Pancreas (tissue), 10 donors: Measurements from ENCODE around the gene KRT38. TPM values are rescaled to one million over a fixed set of nuclear protein-coding genes. Genes with fewer than 3 reads are reported as not detected.
A peak's percentile ranks its signal among the peaks of the same experiment; 100 is the strongest.

ENCODE experiments used
- ATAC-seq, 4 donors: fragments of 200-7000 bp; cut with Tn5 transposase; one replicate each; pipeline versions ENCODE4 v1.8.0 to v1.9.1; 2020; ENCODE audit warnings: mild to moderate bottlenecking in 4 of 4, moderate library complexity in 4 of 4
- DNase-seq, 6 donors: peaks; one replicate each; pipeline ENCODE4 v3.0.0-alpha.2; 2020
- FAIRE-seq: peaks from 2 replicates; lab custom pipeline; 2012; peaks lifted over from hg19 to GRCh38; lab: Jason Lieb, UNC
- H3K27ac ChIP-seq, 4 donors: fragments of 200-600 bp; sonication (generic); 1 replicate in 3 of 4; 2 replicates in 1 of 4; pipeline versions ENCODE4 v1.5.0 to v1.8.0; 2020
- H3K27me3 ChIP-seq, 4 donors: fragments of 200-600 bp; one replicate each; pipeline ENCODE4 v1.8.0; 2021
- H3K36me3 ChIP-seq, 3 donors: fragments of 200-600 bp; sonication (generic) in 1 of 3; one replicate each; pipeline versions ENCODE4 v1.5.0 to v1.8.0; 2020 to 2021
- H3K4me1 ChIP-seq, 3 donors: fragments of 200-600 bp; one replicate each; pipeline ENCODE4 v1.8.0; 2021
- H3K4me3 ChIP-seq, 4 donors: fragments of 200-600 bp; sonication (generic) in 2 of 4; one replicate each; pipeline versions ENCODE4 v1.5.0 to v1.8.0; 2020 to 2021
- H3K9me3 ChIP-seq, 4 donors: fragments of 200-600 bp; one replicate each; pipeline ENCODE4 v1.8.0; 2021
- whole genome bisulfite sequencing, 2 donors: extraction: QIAGEN DNeasy Blood & Tissue Kit; methylation state at CpG; one replicate each; pipeline ENCODE4 v1.1.7; 2013; 5-methylcytosine and 5-hydroxymethylcytosine counted together
- intact Hi-C, 3 donors: fragments of 100-400 bp; cut with DNase I; formaldehyde crosslinking; loops; one replicate each; pipeline versions ENCODE4 v1.11.1 to v1.14.2; 2022
- polyA plus RNA-seq, 2 donors: library from polyadenylated mRNA; stranded (reverse); fragments of 200-250 nt; gene quantifications; one replicate each; pipeline ENCODE4 v1.2.3, GENCODE V29; 2013
- total RNA-seq, 6 donors: library from RNA; stranded (reverse); fragmentation: NEBNext Ultra II Directional in 4 of 6; extraction: Animal tissue kit (Norgen Biotek cat#: 25700) in 4 of 6; gene quantifications; one replicate each; pipeline versions ENCODE4 v1.2.1 to v1.2.4, GENCODE V29; 2021 to 2023
- TF ChIP-seq, protein P1 (sequence below), 4 donors: fragments of 200-600 bp; sonication (generic) in 3 of 4; IDR thresholded peaks; one replicate each; pipeline versions ENCODE4 v1.5.0 to v1.8.0; 2021; ENCODE audit warnings: antibody characterized with exemption in 4 of 4
- donor health status: healthy with polysubstance abuse.
- donor health status: DM: no; HTN: no; CAD: no; lungs with moderate emphysema.
- donor health status: DM: no; HTN: no; CAD: no.
- donor health status: control.
- donor health status: control.
- donor health status: Bipolar disorder and iron deficiency.
- donor health status: DM: yes; HTN: yes; CAD: no.
- donor health status: DM: no; HTN: no; CAD: no.
- donor health status: DM: no; HTN: no; CAD: no.
- donor health status: DM: yes; HTN: yes; CAD: no.

KRT38 gene
- total and polyA plus RNA-seq, 8 donors = not detected

DNA sequence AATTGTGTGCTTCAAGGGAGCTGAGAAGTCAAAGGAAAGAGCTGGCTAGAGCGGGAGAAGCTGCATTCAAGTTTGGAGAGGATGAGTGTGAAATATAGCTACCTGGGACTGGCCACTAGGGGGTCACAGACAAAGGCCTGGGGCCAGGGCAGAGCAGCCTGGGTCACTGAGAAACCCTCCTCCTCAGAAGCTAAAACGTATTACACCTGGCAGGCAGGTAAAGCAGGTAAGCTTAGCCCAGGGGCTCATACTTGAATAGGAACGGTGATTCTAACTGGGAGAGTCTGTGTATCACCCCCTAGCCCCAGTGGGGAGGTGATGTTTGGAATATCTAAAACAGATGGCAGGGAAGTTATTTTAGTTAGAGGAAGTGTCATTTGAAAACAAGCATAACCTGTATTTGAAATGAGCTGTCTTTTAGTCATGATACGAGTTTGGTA, 23.2 kb downstream of the KRT38 start:
- ATAC-seq (no peak), FAIRE-seq (no peak), DNase-seq (no peak)
- H3K4me3 ChIP-seq = no peak overlapping the region
- 50 to 56% methylated on average over 4 of the region's 4 CpGs for WGBS, 2 donors
- intact Hi-C loops = no loop called here
- no peaks in the 10 kb centered on the region for H3K9me3 ChIP-seq
- H3K36me3 ChIP-seq = no peaks in the 10 kb centered on the region
- H3K27ac ChIP-seq = no peak overlapping the region
- TF ChIP-seq, protein P1, sequence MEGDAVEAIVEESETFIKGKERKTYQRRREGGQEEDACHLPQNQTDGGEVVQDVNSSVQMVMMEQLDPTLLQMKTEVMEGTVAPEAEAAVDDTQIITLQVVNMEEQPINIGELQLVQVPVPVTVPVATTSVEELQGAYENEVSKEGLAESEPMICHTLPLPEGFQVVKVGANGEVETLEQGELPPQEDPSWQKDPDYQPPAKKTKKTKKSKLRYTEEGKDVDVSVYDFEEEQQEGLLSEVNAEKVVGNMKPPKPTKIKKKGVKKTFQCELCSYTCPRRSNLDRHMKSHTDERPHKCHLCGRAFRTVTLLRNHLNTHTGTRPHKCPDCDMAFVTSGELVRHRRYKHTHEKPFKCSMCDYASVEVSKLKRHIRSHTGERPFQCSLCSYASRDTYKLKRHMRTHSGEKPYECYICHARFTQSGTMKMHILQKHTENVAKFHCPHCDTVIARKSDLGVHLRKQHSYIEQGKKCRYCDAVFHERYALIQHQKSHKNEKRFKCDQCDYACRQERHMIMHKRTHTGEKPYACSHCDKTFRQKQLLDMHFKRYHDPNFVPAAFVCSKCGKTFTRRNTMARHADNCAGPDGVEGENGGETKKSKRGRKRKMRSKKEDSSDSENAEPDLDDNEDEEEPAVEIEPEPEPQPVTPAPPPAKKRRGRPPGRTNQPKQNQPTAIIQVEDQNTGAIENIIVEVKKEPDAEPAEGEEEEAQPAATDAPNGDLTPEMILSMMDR (IDR thresholded peaks at IDR 0.05) = no peak
- H3K4me1 ChIP-seq = no peaks in the 10 kb centered on the region
- no peaks in the 10 kb centered on the region for H3K27me3 ChIP-seq

GRCh38 chr17:41417127-41417526, 23.7 kb downstream of the KRT38 start:
- FAIRE-seq (no peak), DNase-seq (no peak), ATAC-seq (no peak)
- Histone ChIP-seq H3K4me3 (no peak overlapping the region), H3K9me3 (no peaks in the 10 kb centered on the region), H3K36me3 (no peaks in the 10 kb centered on the region), H3K4me1 (no peaks in the 10 kb centered on the region), H3K27me3 (no peaks in the 10 kb centered on the region), H3K27ac (no peak overlapping the region)
- TF ChIP-seq, protein P1 (IDR thresholded peaks at IDR 0.05) = no peak
- intact Hi-C loops = no loop called here
- WGBS, 2 donors = 91 to 94% methylated on average over 6 of the region's 6 CpGs

- H3K4me3 ChIP-seq = no peak overlapping the region
- DNase-seq (no peak), ATAC-seq (peak in 1 of 4 donors; percentile 51), FAIRE-seq (no peak)
- no peaks in the 10 kb centered on the region for H3K36me3 ChIP-seq
- H3K4me1 ChIP-seq = no peaks in the 10 kb centered on the region
- TF ChIP-seq, protein P1 (IDR thresholded peaks at IDR 0.05) = no peak
- intact Hi-C loops = no loop called here
- H3K9me3 ChIP-seq = no peaks in the 10 kb centered on the region
- H3K27ac ChIP-seq = no peak overlapping the region
- WGBS, 2 donors = 69 to 75% methylated on average over 5 of the region's 5 CpGs
- H3K27me3 ChIP-seq = no peaks in the 10 kb centered on the region
These were observed 24.3 kb downstream of the KRT38 start for GRCh38 chr17:41416479-41416878.

GRCh38 chr17:41415833-41416335, 24.9 kb downstream of the KRT38 start:
- H3K27me3 ChIP-seq = no peaks in the 10 kb centered on the region
- no peaks in the 10 kb centered on the region for H3K36me3 ChIP-seq
- WGBS, 2 donors = 38 to 40% methylated on average over 3 of the region's 3 CpGs
- ATAC-seq = peak in 3 of 4 donors; percentile 29 to 92 (median 66)
- intact Hi-C loops = no loop called here
- no peak for FAIRE-seq
- H3K4me3 ChIP-seq = no peak overlapping the region
- H3K27ac ChIP-seq = no peak overlapping the region
- no peaks in the 10 kb centered on the region for H3K4me1 ChIP-seq
- H3K9me3 ChIP-seq = no peaks in the 10 kb centered on the region
- TF ChIP-seq, protein P1 (IDR thresholded peaks at IDR 0.05) = no peak
- DNase-seq = peak in 2 of 6 donors; percentile 17 to 26

DNA sequence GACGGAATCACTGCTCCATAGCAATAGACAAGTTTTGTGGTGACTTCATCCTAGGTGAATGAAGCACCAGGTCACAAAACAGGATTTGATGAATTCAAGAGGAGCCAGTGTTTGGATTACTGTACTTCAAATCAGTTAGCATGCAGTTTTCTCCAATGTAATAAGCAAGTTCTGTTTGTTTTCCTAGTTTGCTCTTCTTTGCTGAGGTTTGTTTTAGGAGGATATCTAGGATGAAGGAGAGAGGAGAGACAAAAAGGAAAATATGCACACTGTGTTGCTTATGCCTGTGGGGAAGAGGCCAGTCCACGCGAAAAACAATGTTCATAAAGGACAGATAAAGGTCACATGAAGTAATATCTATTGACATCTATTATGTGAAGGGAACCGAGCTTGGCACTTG, 25.4 kb downstream of the KRT38 start:
- no peaks in the 10 kb centered on the region for H3K27me3 ChIP-seq
- DNase-seq = no peak
- no peaks in the 10 kb centered on the region for H3K36me3 ChIP-seq
- intact Hi-C loops = no loop called here
- no peak for FAIRE-seq
- no peak overlapping the region for H3K27ac ChIP-seq
- 63 to 68% methylated on average over 4 of the region's 4 CpGs for WGBS, 2 donors
- no peaks in the 10 kb centered on the region for H3K4me1 ChIP-seq
- H3K9me3 ChIP-seq = no peaks in the 10 kb centered on the region
- ATAC-seq = no peak
- H3K4me3 ChIP-seq = no peak overlapping the region
- TF ChIP-seq, protein P1 (IDR thresholded peaks at IDR 0.05) = no peak
